Psoas muscle (tissue), 8 donors: ENCODE measurements around the gene MYOZ2. TPM values are rescaled to one million over a fixed set of nuclear protein-coding genes. Genes with fewer than 3 reads are reported as not detected.

Experiments used
- ATAC-seq, 4 donors: fragments of 200-7000 bp; cut with Tn5 transposase; one replicate each; pipeline ENCODE4 v1.9.1; 2020; ENCODE audit warnings: moderate library complexity in 3 of 4, mild to moderate bottlenecking in 2 of 4
- DNase-seq, 2 donors: peaks; one replicate each; pipeline ENCODE4 v3.0.0-alpha.2; 2020
- H3K27ac ChIP-seq: fragments of 200-600 bp; one replicate; pipeline ENCODE4 v1.8.0; 2022
- H3K27me3 ChIP-seq, 3 donors: fragments of 200-600 bp in 1 of 3; one replicate each; pipeline versions ENCODE4 v1.6.1 to v1.8.0; 2013 to 2022; ENCODE audit warnings: low read length in 2 of 3, mild to moderate bottlenecking in 2 of 3, moderate library complexity in 1 of 3; ENCODE audit not compliant: insufficient read depth in 3 of 3
- H3K36me3 ChIP-seq, 2 donors: fragments of 200-600 bp in 1 of 2; one replicate each; pipeline versions ENCODE4 v1.6.1 to v1.8.0; 2013 to 2022; ENCODE audit warnings: low read depth in 1 of 2, mild to moderate bottlenecking in 1 of 2, moderate library complexity in 1 of 2; ENCODE audit not compliant: insufficient read depth in 1 of 2
- H3K4me1 ChIP-seq: fragments of 200-600 bp; one replicate; pipeline ENCODE4 v1.8.0; 2022
- H3K4me3 ChIP-seq: fragments of 200-600 bp; one replicate; pipeline ENCODE4 v1.8.0; 2022; ENCODE audit warnings: mild to moderate bottlenecking
- H3K9me3 ChIP-seq: fragments of 200-600 bp; one replicate; pipeline ENCODE4 v1.8.0; 2022
- WGBS, 3 donors: extraction: QIAGEN DNeasy Blood & Tissue Kit; methylation state at CpG; one replicate each; pipeline versions ENCODE4 v1.1.6 to v1.1.7; 2013; 5-methylcytosine and 5-hydroxymethylcytosine counted together
- intact Hi-C, 2 donors: fragments of 100-400 bp; cut with DNase I; formaldehyde crosslinking; loops; one replicate each; pipeline versions ENCODE4 v1.11.0 to v1.14.2; 2022
- polyA plus RNA-seq, 3 donors: library from polyadenylated mRNA; stranded (reverse); fragments of 200-250 nt; gene quantifications; one replicate each; pipeline ENCODE4 v1.2.3, GENCODE V29; 2013
- total RNA-seq, 4 donors: library from RNA; stranded (reverse); fragmentation: NEBNext Ultra II Directional in 2 of 4; extraction: Animal tissue kit (Norgen Biotek cat#: 25700) in 2 of 4; gene quantifications; one replicate each; pipeline versions ENCODE4 v1.2.1 to v1.2.4, GENCODE V29; 2021 to 2023
- TF ChIP-seq, protein P1 (sequence below): fragments of 200-600 bp; IDR thresholded peaks from one replicate; pipeline ENCODE4 v1.8.0; 2022; ENCODE audit warnings: antibody characterized with exemption
- donor health status: healthy with polysubstance abuse.
- donor health status: DM: no; HTN: no; CAD: no; lungs with moderate emphysema.
- donor health status: Bipolar disorder and iron deficiency.
- donor health status: healthy.
- donor health status: DM: yes; HTN: yes; CAD: no.
- donor health status: DM: no; HTN: no; CAD: no.
- donor health status: DM: no; HTN: no; CAD: no.
- donor health status: DM: yes; HTN: yes; CAD: no.

MYOZ2 gene
- total and polyA plus RNA-seq, 7 donors: 55.1 to 469 (median 204) TPM

DNA sequence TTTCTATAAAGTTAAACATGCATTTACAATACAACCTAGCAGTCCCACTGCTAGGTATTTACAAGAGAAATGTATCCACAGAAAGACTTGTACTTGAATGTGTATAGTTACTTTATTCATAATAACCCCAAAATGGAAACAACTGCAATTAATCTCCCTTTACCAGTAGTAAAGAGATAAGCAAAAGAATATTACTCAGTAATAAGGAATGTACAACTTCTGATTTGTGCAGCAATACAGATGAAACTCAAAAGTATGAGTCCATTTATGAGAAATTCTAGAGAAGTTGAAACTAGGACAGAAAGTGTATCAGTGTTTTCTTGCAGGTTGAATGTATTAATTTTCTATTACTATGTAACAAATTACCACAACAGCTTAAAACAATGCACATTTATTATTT, 92.1 kb downstream of the MYOZ2 start:
- no peak overlapping the region for H3K4me3 ChIP-seq
- intact Hi-C loops: loop anchor here in 1 of 2 donors (10.0 kb wide), 1 partner anchor 57 kb away; no protein-coding TSS in a partner anchor
- no peak for DNase-seq
- H3K9me3 ChIP-seq: no peaks in the 10 kb centered on the region
- H3K36me3 ChIP-seq: peaks cover 0 to 51% of the 10 kb centered on the region in 2 donors
- TF ChIP-seq, protein P1, sequence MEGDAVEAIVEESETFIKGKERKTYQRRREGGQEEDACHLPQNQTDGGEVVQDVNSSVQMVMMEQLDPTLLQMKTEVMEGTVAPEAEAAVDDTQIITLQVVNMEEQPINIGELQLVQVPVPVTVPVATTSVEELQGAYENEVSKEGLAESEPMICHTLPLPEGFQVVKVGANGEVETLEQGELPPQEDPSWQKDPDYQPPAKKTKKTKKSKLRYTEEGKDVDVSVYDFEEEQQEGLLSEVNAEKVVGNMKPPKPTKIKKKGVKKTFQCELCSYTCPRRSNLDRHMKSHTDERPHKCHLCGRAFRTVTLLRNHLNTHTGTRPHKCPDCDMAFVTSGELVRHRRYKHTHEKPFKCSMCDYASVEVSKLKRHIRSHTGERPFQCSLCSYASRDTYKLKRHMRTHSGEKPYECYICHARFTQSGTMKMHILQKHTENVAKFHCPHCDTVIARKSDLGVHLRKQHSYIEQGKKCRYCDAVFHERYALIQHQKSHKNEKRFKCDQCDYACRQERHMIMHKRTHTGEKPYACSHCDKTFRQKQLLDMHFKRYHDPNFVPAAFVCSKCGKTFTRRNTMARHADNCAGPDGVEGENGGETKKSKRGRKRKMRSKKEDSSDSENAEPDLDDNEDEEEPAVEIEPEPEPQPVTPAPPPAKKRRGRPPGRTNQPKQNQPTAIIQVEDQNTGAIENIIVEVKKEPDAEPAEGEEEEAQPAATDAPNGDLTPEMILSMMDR: no peak
- ATAC-seq: no peak
- peaks cover 0 to 2% (median 0%) of the 10 kb centered on the region in 3 donors for H3K27me3 ChIP-seq
- H3K27ac ChIP-seq: no peak overlapping the region
- peaks cover 33% of the 10 kb centered on the region for H3K4me1 ChIP-seq

DNA sequence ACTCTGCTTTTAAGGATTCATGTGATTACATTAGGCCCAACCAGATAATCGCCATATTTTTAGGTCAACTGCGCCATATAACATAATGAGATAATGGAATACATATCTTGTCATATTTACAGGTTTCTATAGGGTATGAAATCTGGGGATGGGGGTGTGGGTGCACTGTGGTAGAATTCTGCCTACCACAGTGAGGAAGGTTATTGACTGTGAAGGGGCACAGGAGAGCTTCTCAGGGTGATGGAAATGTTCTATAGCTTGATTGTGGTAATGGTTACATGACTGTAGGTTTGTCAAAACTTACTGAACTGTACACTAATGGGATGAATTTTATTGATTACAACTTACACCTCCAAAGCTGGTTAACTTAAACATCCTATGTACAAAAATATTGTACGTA, 92.8 kb downstream of the MYOZ2 start:
- no peaks in the 10 kb centered on the region for H3K9me3 ChIP-seq
- intact Hi-C loops: loop anchor here in 1 of 2 donors (10.0 kb wide), 1 partner anchor 56 kb away; no protein-coding TSS in a partner anchor
- no peak overlapping the region for H3K4me3 ChIP-seq
- no peak for ATAC-seq
- no peak overlapping the region for H3K27ac ChIP-seq
- H3K27me3 ChIP-seq: peaks cover 0 to 2% (median 0%) of the 10 kb centered on the region in 3 donors
- TF ChIP-seq, protein P1: no peak
- peaks cover 35% of the 10 kb centered on the region for H3K4me1 ChIP-seq
- no peak for DNase-seq
- peaks cover 0 to 44% of the 10 kb centered on the region in 2 donors for H3K36me3 ChIP-seq
- 95 to 99% (median 98%) methylated on average over 3 of the region's 3 CpGs for WGBS, 3 donors

DNA sequence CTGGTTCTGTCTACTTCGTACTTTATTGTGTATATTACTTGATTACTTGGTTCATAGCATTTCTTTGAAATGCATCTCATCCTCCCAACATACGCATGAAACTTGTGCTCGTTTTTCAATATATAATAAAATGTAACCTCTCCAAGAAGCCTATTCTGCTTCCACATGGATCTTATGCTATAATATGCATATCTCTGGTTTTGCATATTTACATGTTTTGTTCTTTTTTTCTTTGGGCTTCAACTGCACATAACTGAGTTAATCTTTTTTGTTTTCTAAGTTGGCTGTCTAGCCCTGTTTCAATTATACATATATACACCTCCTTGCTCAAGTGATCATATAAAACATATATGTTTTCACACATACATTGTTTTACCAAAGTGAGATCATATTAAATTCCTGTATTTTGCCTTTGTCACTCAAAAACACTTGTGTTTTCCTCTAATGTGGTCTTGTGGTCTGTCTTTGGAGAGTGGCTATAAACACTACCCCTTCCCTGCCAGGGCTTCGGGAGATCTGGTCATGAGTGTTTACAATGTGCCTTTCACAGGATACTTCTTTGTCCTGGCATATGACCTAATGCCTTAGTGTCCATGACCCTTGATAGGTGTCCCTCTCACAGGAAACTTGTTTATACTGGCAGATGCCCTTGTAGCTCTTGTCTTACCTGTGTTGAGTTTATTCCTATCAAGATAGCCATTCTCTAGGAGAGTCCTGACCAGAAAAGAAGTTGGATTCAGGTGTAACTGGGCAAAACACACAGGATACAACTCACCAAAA, 94.5 kb downstream of the MYOZ2 start:
- peaks cover 0 to 2% (median 0%) of the 10 kb centered on the region in 3 donors for H3K27me3 ChIP-seq
- intact Hi-C loops: loop anchor here in 1 of 2 donors (10.0 kb wide), 1 partner anchor 55 kb away; no protein-coding TSS in a partner anchor
- peaks cover 43% of the 10 kb centered on the region for H3K4me1 ChIP-seq
- TF ChIP-seq, protein P1: no peak
- no peak overlapping the region for H3K27ac ChIP-seq
- DNase-seq (no peak), ATAC-seq (no peak)
- no peak overlapping the region for H3K4me3 ChIP-seq
- 74 to 81% (median 80%) methylated on average over 4 of the region's 4 CpGs for WGBS, 3 donors
- no peaks in the 10 kb centered on the region for H3K9me3 ChIP-seq
- peaks cover 0 to 37% of the 10 kb centered on the region in 2 donors for H3K36me3 ChIP-seq

DNA sequence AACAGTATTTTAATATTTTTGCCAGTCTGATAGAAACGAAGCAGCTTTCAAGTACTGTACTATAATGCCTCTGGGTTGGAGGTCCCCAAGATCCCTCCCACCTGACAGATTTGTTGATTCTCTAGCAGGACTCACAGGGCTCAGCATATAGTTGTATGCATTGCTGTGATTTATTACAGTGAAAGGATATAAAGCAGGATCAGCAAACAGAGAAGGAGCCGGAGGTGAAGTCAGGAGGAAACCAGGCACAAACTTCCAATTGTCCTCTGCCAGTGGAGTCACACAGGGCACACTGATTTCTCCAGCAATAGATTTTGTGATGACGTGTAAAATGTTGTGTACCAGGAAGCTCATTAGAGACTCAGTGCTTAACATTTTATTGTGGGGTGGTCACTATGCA, 95.9 kb downstream of the MYOZ2 start:
- no peak for ATAC-seq
- intact Hi-C loops: no loop called here
- 59 to 69% (median 68%) methylated on average over 3 of the region's 3 CpGs for WGBS, 3 donors
- no peak overlapping the region for H3K4me3 ChIP-seq
- no peaks in the 10 kb centered on the region for H3K9me3 ChIP-seq
- peaks cover 43% of the 10 kb centered on the region for H3K4me1 ChIP-seq
- peaks cover 0 to 2% (median 0%) of the 10 kb centered on the region in 3 donors for H3K27me3 ChIP-seq
- H3K36me3 ChIP-seq: peaks cover 2 to 48% of the 10 kb centered on the region in 2 donors
- no peak overlapping the region for H3K27ac ChIP-seq
- no peak for DNase-seq
- TF ChIP-seq, protein P1: no peak
